GM19035 (cell line): ENCODE data around the gene SIPA1L2.

ENCODE experiments used
- ATAC-seq: cut with Tn5 transposase; IDR thresholded peaks from one replicate; pipeline ENCODE4 v1.9.1; 2021; ENCODE audit not compliant: unreplicated experiment

SIPA1L2 gene, protein sequence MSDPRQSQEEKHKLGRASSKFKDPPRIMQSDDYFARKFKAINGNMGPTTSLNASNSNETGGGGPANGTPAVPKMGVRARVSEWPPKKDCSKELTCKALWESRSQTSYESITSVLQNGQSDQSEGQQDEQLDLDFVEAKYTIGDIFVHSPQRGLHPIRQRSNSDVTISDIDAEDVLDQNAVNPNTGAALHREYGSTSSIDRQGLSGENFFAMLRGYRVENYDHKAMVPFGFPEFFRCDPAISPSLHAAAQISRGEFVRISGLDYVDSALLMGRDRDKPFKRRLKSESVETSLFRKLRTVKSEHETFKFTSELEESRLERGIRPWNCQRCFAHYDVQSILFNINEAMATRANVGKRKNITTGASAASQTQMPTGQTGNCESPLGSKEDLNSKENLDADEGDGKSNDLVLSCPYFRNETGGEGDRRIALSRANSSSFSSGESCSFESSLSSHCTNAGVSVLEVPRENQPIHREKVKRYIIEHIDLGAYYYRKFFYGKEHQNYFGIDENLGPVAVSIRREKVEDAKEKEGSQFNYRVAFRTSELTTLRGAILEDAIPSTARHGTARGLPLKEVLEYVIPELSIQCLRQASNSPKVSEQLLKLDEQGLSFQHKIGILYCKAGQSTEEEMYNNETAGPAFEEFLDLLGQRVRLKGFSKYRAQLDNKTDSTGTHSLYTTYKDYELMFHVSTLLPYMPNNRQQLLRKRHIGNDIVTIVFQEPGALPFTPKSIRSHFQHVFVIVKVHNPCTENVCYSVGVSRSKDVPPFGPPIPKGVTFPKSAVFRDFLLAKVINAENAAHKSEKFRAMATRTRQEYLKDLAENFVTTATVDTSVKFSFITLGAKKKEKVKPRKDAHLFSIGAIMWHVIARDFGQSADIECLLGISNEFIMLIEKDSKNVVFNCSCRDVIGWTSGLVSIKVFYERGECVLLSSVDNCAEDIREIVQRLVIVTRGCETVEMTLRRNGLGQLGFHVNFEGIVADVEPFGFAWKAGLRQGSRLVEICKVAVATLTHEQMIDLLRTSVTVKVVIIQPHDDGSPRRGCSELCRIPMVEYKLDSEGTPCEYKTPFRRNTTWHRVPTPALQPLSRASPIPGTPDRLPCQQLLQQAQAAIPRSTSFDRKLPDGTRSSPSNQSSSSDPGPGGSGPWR (N-terminal part only)

GRCh38 chr1:232630047-232630893 lies at the start of gene SIPA1L2:
TSS of gene SIPA1L2 (minus strand) at chr1:232630133. CDS start at chr1:232515339, 114,794 bp downstream.
- ATAC-seq = peak; percentile 99

GRCh38 chr1:232678185-232678886 lies 48.4 kb upstream of the SIPA1L2 start:
- no peak for ATAC-seq

- ATAC-seq = no peak
Observed at GRCh38 chr1:232676307-232676706, 46.4 kb upstream of the SIPA1L2 start.

DNA sequence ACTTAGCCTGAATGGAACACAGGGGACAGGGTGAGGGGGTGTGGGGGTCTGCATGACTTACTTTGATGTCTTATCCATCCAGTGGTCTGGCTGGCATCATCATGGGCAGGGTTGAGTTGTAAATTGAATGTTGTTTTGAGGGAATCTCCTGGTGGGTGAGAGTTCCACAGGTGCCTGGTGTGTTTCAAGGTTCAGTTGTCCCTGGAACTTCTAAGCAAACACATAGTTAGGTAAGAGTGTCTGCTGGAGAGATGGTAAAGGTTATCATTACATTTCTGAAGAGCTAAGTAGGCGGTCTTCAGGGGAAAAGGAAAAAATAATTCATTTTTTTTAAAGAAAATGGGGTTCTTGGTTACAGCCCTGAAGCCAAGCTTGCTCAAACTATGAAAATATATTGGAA lies 46.0 kb upstream of the SIPA1L2 start:
- no peak for ATAC-seq

DNA sequence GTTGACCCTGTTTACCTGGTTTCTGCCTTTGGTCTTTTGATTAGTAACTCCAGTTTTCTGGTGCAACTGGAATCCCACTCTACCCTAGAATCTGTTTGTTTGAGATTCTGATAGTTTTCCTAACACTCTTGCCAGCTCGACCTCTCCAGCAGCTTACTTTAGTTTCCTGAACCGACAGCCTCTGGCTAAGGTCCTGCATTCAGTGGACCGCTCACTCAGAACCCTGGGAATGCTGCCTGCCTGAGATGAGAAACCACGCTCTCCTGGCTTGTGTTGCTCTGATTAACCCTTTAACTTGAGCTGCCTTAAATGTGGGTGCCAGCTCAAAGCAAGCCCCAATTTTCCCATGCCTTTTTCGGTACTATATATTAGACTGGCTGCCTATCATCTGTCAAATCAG lies 45.3 kb upstream of the SIPA1L2 start:
- ATAC-seq = no peak

DNA sequence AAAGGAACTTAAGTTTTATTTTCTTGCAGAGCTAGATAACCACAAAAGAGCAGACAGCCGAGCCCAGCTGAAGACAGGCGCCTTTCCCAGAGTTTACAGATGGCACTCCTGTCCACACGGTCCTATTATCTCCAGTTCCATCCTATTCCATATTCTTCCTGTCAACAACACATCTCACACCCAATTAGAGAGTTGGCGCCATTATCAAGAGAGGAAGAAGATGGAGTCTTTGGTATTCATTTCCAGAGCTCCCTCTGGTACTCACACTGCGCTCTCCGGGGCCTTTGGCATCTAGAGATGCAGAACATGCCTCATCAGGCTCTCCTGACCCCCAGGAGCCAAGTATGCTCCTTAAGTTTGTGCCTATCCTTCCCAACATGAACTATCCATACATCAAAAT lies 43.3 kb upstream of the SIPA1L2 start:
- ATAC-seq = no peak

DNA sequence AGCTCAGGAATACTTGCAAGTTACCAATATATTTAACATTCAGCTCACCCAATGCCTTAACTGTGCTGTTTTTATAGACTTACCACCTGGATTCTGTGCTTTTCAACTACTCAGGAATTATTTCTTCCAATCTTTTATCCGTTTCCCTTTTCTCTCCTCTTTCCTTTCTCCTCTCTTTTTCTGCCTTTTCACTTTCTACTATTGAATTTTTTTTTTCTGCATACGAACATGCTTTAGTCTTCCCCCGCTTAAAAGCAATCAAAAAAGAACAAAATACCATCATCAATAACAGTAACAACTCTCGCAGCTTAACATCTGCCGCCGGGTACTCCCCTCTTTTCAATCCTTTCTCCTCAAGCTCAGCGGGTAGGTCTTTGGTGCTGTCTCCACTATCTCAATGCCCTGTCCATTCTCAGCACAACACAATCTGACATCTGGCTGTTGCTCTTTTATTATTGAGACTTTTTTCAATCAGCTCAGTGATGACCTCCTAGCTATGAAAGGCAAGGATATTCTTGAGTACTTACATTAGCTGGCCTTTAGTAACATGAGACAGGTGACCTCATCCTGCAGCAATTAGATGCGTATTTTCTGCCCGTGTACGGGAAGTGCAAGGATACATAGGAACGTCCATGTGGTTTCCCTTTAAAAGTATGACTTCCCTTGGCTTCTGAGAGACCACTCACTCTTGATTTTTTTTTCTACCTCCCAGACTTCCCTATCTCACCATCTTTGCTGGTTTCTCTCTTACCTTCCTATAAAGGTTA lies 40.2 kb upstream of the SIPA1L2 start:
- no peak for ATAC-seq

DNA sequence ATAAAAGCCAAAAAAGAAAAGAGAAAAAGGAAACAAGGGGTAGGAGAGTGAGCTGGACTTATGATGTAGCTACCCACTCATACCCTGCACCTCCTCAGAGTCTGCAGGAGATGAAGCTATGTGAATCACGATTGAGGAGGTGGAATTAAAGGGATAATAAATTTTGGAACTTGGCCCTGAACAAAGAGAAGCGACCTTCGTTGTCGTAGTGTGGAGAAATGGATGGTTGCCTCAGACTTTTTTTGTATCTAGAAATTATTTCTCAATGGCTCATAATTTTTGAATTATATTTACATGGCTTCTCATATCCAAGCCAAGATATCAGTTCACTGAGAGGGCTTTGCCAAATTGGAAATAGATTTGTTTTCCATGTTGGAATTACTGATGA lies 37.8 kb upstream of the SIPA1L2 start:
- ATAC-seq = no peak

GRCh38 chr1:232667094-232667777 lies 37.3 kb upstream of the SIPA1L2 start:
- no peak for ATAC-seq

DNA sequence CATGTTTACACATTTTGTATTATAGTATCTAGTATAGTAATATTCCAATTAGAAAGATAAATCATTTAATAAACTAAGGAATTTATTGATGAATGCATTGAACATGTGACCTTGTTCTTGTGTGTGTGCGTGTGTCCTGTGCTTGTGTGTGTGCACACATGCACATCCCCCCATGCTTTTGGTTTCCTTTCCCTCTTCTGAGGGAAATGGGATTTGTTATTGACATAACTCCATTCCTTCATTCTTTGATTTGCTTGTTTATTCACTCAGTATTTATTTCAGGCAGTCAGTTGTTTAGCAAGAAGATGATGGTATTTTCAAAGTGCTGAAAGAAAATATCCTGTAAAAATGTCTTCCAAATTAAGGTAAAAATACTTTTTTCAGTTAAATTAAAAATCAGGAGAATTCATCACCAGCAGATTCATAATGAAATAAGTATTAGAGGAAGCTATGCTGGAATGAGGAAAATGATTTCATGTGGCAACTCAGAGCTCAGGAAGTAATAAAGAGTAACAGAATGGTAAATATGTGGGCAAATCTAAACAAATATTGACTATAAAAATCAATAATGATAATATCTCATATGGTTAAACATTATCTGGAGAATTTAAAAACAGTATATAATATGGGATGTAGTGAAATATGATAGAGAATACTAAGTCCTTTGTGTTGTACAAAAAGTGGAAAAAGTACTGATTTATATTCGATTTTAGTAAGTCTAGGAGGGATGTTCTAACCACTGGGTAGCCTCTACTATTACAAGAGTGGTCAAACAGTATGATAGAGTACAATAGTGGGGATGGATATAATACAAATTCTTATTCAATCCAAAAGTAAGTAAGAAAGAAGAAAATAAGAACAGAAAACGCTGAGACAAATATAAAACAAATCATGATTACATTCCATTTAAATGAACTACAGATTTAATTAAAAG lies 35.2 kb upstream of the SIPA1L2 start:
- no peak for ATAC-seq

- ATAC-seq = no peak
Observed at GRCh38 chr1:232662910-232663309, 33.0 kb upstream of the SIPA1L2 start.

- no peak for ATAC-seq
Observed at GRCh38 chr1:232658386-232658785, 28.5 kb upstream of the SIPA1L2 start.

DNA sequence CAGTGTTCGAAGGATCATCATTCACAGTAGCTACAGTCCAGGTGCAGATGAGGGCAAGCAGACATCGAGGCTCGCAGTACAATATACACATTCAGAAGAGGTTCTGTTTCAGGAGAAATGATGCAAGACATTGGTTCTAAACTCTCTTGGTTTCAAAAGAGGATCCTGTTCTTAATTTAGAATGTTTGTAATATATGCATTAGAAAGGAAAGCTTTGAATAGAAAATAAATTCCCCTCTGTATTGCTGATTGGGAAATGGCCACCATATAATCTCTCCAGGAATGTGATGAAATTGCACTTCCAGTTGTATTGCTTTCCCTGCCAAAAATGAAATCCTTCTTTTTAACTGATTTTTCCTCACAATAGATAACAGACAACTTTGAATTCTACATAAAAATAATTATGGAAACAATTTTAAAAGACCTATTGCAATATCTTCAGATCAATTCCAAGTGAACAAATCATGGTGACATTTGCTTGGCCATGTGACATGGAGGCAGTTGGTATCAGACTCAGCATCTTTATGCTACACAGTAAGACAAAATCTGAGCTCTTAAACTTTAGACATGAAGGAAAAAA lies 27.6 kb upstream of the SIPA1L2 start:
- ATAC-seq = no peak

DNA sequence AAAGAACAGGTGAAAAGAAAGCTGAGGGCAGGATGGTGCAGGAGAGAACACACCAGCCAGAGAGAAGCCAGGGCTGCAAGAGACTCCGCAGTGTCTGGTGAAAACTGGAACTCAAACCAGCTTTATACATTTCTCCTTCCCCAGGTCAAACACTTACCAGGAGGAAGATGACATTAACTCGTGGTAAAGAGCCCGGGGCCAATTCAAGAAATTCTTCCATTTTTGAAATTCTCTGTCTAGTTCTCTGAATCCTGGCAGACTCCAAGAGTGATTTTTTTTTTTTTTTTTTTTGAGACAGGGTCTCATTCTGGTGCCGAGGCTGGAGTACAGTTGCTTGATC lies 25.8 kb upstream of the SIPA1L2 start:
- no peak for ATAC-seq

- ATAC-seq = no peak
Observed at GRCh38 chr1:232655028-232655745, 25.3 kb upstream of the SIPA1L2 start.

GRCh38 chr1:232653789-232654188 lies 23.9 kb upstream of the SIPA1L2 start:
- no peak for ATAC-seq

- ATAC-seq = no peak
Observed at GRCh38 chr1:232650845-232651244, 20.9 kb upstream of the SIPA1L2 start.
